ENCODE data around the gene TMEM244. TPM values are rescaled to one million over a fixed set of nuclear protein-coding genes. Genes with fewer than 3 reads are reported as not detected.

The TMEM244 gene
- total RNA-seq, 2 experiments from 2014 or later: not detected

DNA sequence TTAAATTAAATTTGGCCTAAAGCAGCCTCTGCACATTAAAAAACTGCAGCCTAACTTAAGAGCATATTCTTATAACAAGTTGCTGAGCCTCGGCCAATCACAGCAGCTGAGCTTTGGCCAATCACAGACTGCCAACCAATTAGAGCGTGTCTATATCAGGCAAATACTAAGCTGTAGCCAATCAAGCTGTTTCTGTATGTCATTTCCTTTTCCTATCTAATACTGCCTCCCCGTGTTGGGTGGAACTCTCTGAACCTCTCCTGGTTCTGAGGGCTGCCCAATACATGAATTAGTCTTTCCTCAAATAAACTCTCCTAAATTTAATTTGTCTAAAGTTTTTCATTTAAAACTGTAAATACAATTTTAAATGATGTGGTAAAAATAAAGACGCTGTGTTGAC is 3.9 kb upstream of the TMEM244 start:
- CTCF ChIA-PET: no interaction called here
- no peak for ATAC-seq
- Mint-ChIP-seq H3K36me3 (ENCODE audit: low read depth) (no peaks in the 10 kb centered on the region), H3K4me3 (no peak overlapping the region), H3K4me1 (ENCODE audit: low read depth) (peaks cover 11% of the 10 kb centered on the region), H3K9me3 (ENCODE audit: insufficient read depth) (peaks cover 7% of the 10 kb centered on the region), H3K27ac (no peak overlapping the region), H3K27me3 (ENCODE audit: low read depth) (peaks cover 2% of the 10 kb centered on the region)
- DNase-seq: no peak
- POLR2A ChIA-PET: no interaction called here

DNA sequence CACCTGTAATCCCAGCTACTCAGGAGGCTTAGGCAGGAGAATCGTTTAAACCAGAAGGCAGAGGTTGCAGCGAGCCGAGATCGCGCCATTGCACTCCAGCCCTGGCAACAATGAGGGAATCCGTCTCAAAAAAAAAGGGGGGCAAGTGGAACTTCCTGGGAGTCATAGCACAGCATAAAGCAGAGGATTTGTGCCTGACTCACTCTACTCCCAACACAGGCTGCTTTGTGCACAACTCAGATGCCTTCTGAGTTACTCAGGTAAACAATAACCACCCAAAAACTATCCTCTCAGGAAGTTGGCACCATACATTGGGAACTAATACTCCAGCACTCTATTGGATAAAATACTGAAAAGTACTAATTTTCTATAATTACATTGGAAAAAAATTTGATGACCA is 2.5 kb upstream of the TMEM244 start:
- no peak for ATAC-seq
- no peaks in the 10 kb centered on the region for H3K36me3 Mint-ChIP-seq (ENCODE audit: low read depth)
- ChIA-PET CTCF (no interaction called here), POLR2A (no interaction called here)
- H3K4me1 Mint-ChIP-seq (ENCODE audit: low read depth): peaks cover 11% of the 10 kb centered on the region
- H3K27ac Mint-ChIP-seq: no peak overlapping the region
- peaks cover 2% of the 10 kb centered on the region for H3K27me3 Mint-ChIP-seq (ENCODE audit: low read depth)
- DNase-seq: no peak
- H3K4me3 Mint-ChIP-seq: no peak overlapping the region
- peaks cover 7% of the 10 kb centered on the region for H3K9me3 Mint-ChIP-seq (ENCODE audit: insufficient read depth)

DNA sequence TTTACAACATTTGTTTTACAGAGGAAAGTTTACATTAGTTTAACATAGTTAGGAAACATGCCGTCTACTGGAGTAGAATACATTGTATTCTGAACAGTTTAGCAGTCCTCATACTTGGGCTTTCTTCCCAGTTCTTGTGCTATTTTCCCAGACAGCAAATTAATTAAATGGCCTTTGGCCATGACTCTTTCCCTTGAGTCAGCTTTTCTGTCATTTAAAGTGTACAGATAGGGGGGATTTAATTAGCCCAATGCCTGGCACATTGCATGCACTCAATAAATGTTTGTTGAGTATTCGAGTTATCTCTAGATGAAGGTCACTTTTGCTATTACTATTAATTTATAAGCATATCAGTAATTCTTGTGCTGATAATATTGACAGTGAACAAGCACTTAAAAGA is 1.6 kb downstream of the TMEM244 start:
- H3K4me1 Mint-ChIP-seq (ENCODE audit: low read depth): peaks cover 11% of the 10 kb centered on the region
- no peaks in the 10 kb centered on the region for H3K36me3 Mint-ChIP-seq (ENCODE audit: low read depth)
- H3K27me3 Mint-ChIP-seq (ENCODE audit: low read depth): peaks cover 2% of the 10 kb centered on the region
- H3K9me3 Mint-ChIP-seq (ENCODE audit: insufficient read depth): no peaks in the 10 kb centered on the region
- POLR2A ChIA-PET: no interaction called here
- CTCF ChIA-PET: interaction anchor here (1.0 to 1.2 kb wide), 2 partner anchors 13 to 31 kb away, joined by 3 read pairs; no protein-coding TSS in a partner anchor
- no peak for ATAC-seq
- DNase-seq: no peak
- H3K4me3 Mint-ChIP-seq: no peak overlapping the region
- H3K27ac Mint-ChIP-seq: no peak overlapping the region

DNA sequence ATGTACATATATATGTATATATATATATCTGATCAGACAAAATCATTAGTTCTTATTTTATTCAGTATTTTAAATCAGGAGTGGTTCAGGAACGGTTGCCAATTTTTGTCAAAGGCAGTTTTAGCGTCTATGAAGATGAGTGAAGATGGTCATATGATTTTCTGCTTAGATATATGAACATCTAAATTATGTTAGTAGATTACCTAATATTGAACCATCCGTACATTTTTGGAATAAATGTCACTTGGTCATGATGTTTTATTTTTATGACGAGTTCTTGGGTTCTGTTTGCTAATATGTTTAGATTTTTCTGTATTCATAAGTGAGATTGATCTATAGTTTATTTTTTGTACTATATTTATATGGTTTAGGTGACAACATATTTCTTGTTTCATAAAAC is 3.3 kb downstream of the TMEM244 start:
- H3K4me1 Mint-ChIP-seq (ENCODE audit: low read depth): peaks cover 11% of the 10 kb centered on the region
- POLR2A ChIA-PET: no interaction called here
- no peaks in the 10 kb centered on the region for H3K9me3 Mint-ChIP-seq (ENCODE audit: insufficient read depth)
- H3K27me3 Mint-ChIP-seq (ENCODE audit: low read depth): peaks cover 2% of the 10 kb centered on the region
- H3K27ac Mint-ChIP-seq: no peak overlapping the region
- DNase-seq (no peak), ATAC-seq (no peak)
- no peaks in the 10 kb centered on the region for H3K36me3 Mint-ChIP-seq (ENCODE audit: low read depth)
- CTCF ChIA-PET: no interaction called here
- no peak overlapping the region for H3K4me3 Mint-ChIP-seq

DNA sequence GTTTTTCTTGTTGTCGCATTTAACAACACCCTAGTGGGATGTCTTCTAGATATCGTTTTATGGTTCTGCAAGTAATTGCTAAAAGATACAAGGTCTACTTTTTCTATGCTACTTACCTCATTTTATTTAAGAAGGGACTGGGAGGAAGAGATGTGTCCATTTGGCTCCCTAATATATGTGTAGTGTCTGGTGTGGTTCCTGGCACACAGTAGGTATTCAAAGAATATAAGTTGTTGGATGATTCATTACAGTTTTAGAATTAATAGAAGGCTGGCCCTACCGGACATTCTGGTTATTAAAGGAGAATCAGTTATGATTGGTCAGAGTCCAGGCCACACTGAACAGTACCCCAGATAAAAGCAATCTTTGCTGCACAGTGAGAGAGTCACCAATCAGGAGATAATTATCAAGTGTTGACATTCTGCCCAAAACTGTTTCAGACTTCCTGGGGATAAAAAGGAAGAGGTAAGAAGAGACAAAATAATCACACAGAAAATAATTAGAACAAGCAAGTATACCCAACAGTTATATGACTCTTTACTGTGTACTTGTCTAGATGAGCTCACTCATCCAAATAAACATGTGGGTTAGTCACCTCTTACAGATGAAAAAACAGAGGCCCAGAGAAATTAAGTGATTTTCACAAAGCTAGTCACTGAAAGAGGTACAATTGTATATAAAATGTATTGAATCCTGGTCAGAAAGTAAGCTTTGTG is 7.0 kb downstream of the TMEM244 start:
- ATAC-seq (no peak), DNase-seq (no peak)
- H3K27ac Mint-ChIP-seq: no peak overlapping the region
- H3K9me3 Mint-ChIP-seq (ENCODE audit: insufficient read depth): no peaks in the 10 kb centered on the region
- no peak overlapping the region for H3K4me3 Mint-ChIP-seq
- H3K4me1 Mint-ChIP-seq (ENCODE audit: low read depth): peaks cover 3% of the 10 kb centered on the region
- POLR2A ChIA-PET: no interaction called here
- peaks cover 3% of the 10 kb centered on the region for H3K27me3 Mint-ChIP-seq (ENCODE audit: low read depth)
- CTCF ChIA-PET: no interaction called here
- H3K36me3 Mint-ChIP-seq (ENCODE audit: low read depth): no peaks in the 10 kb centered on the region

DNA sequence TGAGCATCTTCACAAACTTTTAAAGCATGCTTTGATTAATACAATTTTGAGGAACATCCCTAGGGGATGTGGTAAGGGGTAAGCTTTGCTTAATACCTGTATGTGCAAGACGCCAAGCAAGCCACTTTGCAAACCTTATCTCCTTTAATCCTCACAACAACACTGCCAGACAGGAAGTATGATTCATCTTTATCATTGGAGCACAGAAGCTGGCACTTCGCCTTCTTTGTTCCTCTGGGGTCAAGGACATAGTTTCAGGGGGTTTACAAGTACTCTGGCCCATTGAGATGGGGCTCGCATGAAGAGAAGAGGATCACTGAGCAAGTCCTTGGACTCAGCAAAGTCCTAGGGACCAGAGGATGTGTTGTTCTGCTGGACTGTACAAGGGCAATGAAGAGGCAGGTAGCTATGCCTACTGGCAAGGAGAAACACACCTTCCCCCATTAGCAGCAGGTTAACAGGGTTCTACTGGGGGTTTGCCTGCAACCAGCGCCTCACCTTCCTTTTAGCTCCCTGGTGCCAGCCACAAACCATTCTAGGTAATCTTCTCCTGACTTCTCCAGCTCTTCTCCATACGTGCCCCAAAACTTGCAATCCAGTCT is 8.8 kb downstream of the TMEM244 start:
- H3K27me3 Mint-ChIP-seq (ENCODE audit: low read depth): peaks cover 5% of the 10 kb centered on the region
- no peaks in the 10 kb centered on the region for H3K36me3 Mint-ChIP-seq (ENCODE audit: low read depth)
- CTCF ChIA-PET: interaction anchor here (1.1 kb wide), 1 partner anchor 33 kb away, joined by 3 read pairs; no protein-coding TSS in a partner anchor
- no peaks in the 10 kb centered on the region for H3K9me3 Mint-ChIP-seq (ENCODE audit: insufficient read depth)
- DNase-seq (no peak), ATAC-seq (no peak)
- H3K27ac Mint-ChIP-seq: no peak overlapping the region
- POLR2A ChIA-PET: no interaction called here
- peaks cover 3% of the 10 kb centered on the region for H3K4me1 Mint-ChIP-seq (ENCODE audit: low read depth)
- H3K4me3 Mint-ChIP-seq: no peak overlapping the region

DNA sequence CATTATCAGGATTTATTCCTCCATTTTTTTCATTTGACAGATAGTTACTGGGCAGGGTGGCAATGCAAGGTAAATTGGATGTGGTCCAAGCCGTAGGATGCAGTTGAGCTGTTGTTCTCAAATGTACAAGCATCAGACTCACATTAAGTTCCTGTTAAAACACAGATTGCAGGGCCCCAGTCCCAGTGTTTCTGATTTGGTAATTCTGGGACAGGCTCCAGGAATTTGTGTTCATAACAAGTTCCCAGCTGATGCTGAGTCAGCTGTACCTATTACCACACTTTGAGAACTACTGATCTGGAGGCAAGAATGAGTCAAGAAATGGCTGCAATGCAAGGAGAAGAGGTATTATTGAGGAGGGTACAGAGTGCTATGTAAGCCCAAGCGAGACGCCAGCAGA is 11.7 kb downstream of the TMEM244 start:
- Mint-ChIP-seq H3K27me3 (ENCODE audit: low read depth) (peaks cover 12% of the 10 kb centered on the region), H3K9me3 (ENCODE audit: insufficient read depth) (no peaks in the 10 kb centered on the region), H3K4me1 (ENCODE audit: low read depth) (peaks cover 3% of the 10 kb centered on the region), H3K27ac (no peak overlapping the region), H3K36me3 (ENCODE audit: low read depth) (no peaks in the 10 kb centered on the region), H3K4me3 (no peak overlapping the region)
- CTCF ChIA-PET: no interaction called here
- POLR2A ChIA-PET: no interaction called here
- no peak for DNase-seq
- no peak for ATAC-seq

DNA sequence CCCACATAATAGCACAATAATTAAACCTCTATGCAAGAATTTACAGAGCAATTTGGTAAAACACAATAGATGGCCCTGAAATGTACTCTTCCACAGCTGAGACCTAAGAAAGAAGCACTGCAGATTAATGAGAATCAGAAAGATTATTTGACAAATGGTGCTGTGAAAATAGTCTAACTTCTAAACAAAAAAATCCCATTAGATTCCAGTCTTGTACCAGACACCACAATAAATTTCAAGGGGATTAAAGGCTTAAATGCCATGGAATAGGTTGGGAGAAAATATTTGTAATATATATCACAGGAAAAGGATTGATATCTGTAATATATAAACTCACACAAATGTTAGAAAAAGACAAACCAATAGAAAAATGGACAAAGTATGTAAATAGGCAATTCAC is 14.4 kb downstream of the TMEM244 start:
- no peak for DNase-seq
- H3K4me1 Mint-ChIP-seq (ENCODE audit: low read depth): no peaks in the 10 kb centered on the region
- no peak for ATAC-seq
- no peak overlapping the region for H3K27ac Mint-ChIP-seq
- H3K4me3 Mint-ChIP-seq: no peak overlapping the region
- POLR2A ChIA-PET: no interaction called here
- H3K27me3 Mint-ChIP-seq (ENCODE audit: low read depth): peaks cover 19% of the 10 kb centered on the region
- no peaks in the 10 kb centered on the region for H3K36me3 Mint-ChIP-seq (ENCODE audit: low read depth)
- H3K9me3 Mint-ChIP-seq (ENCODE audit: insufficient read depth): no peaks in the 10 kb centered on the region
- CTCF ChIA-PET: no interaction called here

DNA sequence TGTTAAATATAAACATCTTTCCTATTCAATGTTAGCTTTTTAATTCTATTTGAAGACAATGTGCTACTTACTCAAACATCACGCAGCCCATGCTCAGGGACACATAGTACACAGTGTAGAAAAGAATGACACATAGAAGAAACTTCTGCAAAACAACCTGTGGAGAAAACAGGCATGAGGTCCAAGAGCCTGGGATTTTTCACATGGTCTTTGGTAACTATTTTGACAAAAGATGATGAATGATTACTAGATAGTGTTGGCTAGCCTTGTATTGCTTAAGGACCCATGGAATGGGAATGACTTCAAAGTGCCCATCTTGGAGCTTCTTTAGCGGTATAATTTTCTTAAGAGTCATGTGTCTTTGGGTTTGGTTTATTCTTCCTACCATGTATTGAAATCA is 15.4 kb downstream of the TMEM244 start:
- ATAC-seq (no peak), DNase-seq (no peak)
- Mint-ChIP-seq H3K9me3 (ENCODE audit: insufficient read depth) (no peaks in the 10 kb centered on the region), H3K27ac (no peak overlapping the region), H3K4me3 (no peak overlapping the region), H3K4me1 (ENCODE audit: low read depth) (no peaks in the 10 kb centered on the region), H3K36me3 (ENCODE audit: low read depth) (no peaks in the 10 kb centered on the region), H3K27me3 (ENCODE audit: low read depth) (peaks cover 19% of the 10 kb centered on the region)
- POLR2A ChIA-PET: no interaction called here
- CTCF ChIA-PET: no interaction called here

DNA sequence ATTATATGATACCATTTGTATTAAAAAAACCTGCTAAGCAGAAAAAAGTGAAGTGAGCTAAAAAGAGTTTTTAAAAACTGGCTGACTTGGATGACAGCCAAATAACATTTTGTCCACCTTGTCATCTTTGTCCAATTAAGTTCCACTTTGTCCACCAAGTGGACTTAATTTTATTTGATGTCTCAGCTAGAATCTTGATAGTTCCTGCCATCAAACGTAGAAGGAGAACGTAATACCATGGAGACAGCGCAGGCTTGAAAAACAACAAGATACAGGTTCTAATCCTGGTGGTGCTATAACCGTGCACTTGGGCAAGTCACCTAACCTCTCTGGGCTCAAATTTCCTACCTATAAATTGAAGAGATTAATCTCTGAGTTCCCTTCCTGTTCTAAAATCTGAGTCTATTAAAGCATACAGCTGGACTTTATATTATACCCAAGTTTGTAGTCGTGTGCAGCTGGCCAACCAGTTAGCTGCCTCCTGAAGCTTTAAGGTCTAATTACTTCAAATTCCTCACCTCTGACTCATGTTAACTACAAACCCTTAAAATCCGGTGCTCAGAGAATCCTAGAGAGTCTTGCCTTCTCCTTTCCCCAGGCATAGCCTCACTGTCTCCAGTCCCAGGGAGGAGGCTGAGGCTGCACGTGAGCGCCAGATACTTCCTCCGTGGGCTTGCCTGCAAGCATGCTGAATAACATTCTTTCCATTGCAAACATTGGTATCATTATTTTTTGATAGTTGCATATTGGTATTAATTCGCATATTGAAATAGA is 16.8 kb downstream of the TMEM244 start:
- POLR2A ChIA-PET: no interaction called here
- DNase-seq (no peak), ATAC-seq (no peak)
- no peaks in the 10 kb centered on the region for H3K9me3 Mint-ChIP-seq (ENCODE audit: insufficient read depth)
- no peaks in the 10 kb centered on the region for H3K4me1 Mint-ChIP-seq (ENCODE audit: low read depth)
- CTCF ChIA-PET: interaction anchor here (1.1 kb wide), 1 partner anchor 69 kb away, joined by 3 read pairs; no protein-coding TSS in a partner anchor
- peaks cover 18% of the 10 kb centered on the region for H3K27me3 Mint-ChIP-seq (ENCODE audit: low read depth)
- H3K27ac Mint-ChIP-seq: no peak overlapping the region
- no peak overlapping the region for H3K4me3 Mint-ChIP-seq
- no peaks in the 10 kb centered on the region for H3K36me3 Mint-ChIP-seq (ENCODE audit: low read depth)

DNA sequence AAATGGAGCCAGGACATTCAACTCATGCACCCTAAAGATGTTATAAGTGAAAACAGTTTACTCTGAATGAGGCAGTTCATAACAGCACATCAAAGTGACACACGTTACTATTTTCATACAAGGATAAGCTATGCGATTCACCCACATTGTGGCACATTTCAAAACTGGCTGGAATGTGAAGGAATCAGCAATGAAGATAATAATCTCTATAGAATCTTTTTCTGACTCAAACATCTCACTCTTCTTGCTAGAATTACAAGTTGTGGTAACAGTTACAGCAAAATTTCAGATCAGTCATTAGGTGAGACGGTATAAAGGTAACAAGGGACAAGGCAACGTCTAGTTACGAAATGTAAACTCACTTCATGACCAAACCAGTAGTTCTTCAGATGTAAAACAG is 17.5 kb downstream of the TMEM244 start:
- no peaks in the 10 kb centered on the region for H3K36me3 Mint-ChIP-seq (ENCODE audit: low read depth)
- H3K4me1 Mint-ChIP-seq (ENCODE audit: low read depth): no peaks in the 10 kb centered on the region
- H3K9me3 Mint-ChIP-seq (ENCODE audit: insufficient read depth): no peaks in the 10 kb centered on the region
- ATAC-seq: no peak
- H3K27ac Mint-ChIP-seq: no peak overlapping the region
- ChIA-PET CTCF (no interaction called here), POLR2A (no interaction called here)
- H3K27me3 Mint-ChIP-seq (ENCODE audit: low read depth): peaks cover 18% of the 10 kb centered on the region
- H3K4me3 Mint-ChIP-seq: no peak overlapping the region
- no peak for DNase-seq

DNA sequence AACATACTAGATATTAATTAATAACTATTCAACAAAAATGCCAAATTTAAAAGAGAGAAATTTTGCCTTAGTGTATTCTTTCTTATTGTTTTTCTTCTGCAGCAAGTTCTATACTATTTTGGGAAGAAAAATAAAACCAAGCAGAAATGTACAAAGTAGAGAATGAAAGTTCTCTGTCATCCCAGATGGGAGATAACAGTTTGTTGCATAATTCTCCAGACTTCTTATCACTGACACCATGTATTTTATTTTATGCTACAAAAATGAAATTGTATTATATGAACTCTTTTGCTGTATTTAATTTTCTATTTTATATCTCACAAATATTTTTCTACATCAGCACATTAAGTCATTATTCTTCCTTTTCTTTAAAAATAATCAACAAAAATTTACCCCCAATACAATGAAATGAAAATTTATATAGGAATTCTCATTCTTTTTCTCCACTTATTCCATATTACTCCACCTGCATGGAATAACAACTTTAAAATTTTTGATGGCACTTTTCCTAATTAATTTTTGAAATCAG is 18.2 kb downstream of the TMEM244 start:
- H3K4me3 Mint-ChIP-seq: no peak overlapping the region
- POLR2A ChIA-PET: no interaction called here
- no peaks in the 10 kb centered on the region for H3K36me3 Mint-ChIP-seq (ENCODE audit: low read depth)
- H3K9me3 Mint-ChIP-seq (ENCODE audit: insufficient read depth): no peaks in the 10 kb centered on the region
- no peak overlapping the region for H3K27ac Mint-ChIP-seq
- peaks cover 21% of the 10 kb centered on the region for H3K27me3 Mint-ChIP-seq (ENCODE audit: low read depth)
- CTCF ChIA-PET: no interaction called here
- no peak for ATAC-seq
- no peaks in the 10 kb centered on the region for H3K4me1 Mint-ChIP-seq (ENCODE audit: low read depth)
- no peak for DNase-seq

Measured in activated CD8-positive, alpha-beta T cell treated with anti-CD3 and anti-CD28 coated beads, Interleukin-2, amount 10 ng/mL, durations not matched to agents 7 days and 5 days (primary cell).